ENCODE results near the gene ZNF77. TPM values are rescaled to one million over a fixed set of nuclear protein-coding genes. Genes with fewer than 3 reads are reported as not detected.
"Not testable (repeated sequence)": the region's sequence is repeated elsewhere in the genome, so short reads cannot be mapped to it uniquely, and the experiment has no call there.

The ZNF77 gene
- total RNA-seq = 7.8 to 9.9 TPM (median 7.9 TPM) in 3 replicates

GRCh38 chr19:2944775-2945574 lies at the start of gene ZNF77:
TSS of gene ZNF77 (minus strand) at chr19:2944971. CDS start at chr19:2944840, 131 bp downstream.
- Mint-ChIP-seq H3K27me3 (ENCODE audit: low read depth) (no peaks in the 10 kb centered on the region), H3K27ac (peak within 1 kb of the TSS; percentile 98), H3K9me3 (no peaks in the 10 kb centered on the region), H3K4me3 (peak within 1 kb of the TSS; percentile 92), H3K4me1 (peaks cover 32% of the 10 kb centered on the region), H3K36me3 (peaks cover 3% of the 10 kb centered on the region)
- TF ChIP-seq, protein P1, sequence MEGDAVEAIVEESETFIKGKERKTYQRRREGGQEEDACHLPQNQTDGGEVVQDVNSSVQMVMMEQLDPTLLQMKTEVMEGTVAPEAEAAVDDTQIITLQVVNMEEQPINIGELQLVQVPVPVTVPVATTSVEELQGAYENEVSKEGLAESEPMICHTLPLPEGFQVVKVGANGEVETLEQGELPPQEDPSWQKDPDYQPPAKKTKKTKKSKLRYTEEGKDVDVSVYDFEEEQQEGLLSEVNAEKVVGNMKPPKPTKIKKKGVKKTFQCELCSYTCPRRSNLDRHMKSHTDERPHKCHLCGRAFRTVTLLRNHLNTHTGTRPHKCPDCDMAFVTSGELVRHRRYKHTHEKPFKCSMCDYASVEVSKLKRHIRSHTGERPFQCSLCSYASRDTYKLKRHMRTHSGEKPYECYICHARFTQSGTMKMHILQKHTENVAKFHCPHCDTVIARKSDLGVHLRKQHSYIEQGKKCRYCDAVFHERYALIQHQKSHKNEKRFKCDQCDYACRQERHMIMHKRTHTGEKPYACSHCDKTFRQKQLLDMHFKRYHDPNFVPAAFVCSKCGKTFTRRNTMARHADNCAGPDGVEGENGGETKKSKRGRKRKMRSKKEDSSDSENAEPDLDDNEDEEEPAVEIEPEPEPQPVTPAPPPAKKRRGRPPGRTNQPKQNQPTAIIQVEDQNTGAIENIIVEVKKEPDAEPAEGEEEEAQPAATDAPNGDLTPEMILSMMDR (IDR thresholded peaks at IDR 0.05; ENCODE audit: unreplicated experiment) = no peak
- DNase-seq (ENCODE audit: low spot score in 2 of 2, unreplicated experiment in 2 of 2) = peak; percentile 97 to 98

DNA sequence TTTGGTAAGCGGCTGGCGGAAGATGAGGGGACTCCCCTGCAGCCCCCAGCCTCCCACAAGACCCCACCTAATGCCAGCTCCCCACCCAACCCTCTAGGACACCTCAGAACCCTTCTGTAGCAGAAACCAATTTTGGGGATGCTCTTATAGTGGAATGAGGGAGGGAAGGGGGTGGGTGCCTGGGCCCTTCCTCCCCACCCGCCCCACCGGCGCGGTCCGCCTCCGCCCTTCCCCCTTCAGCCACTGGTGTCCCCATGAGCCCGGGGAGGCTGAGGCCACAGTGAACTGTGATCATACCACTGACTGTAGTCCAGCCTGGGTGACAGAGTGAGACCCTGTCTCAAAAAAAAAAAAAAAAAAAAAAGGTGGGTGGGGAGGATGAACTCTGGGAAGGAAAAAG lies 48.8 kb upstream of the ZNF77 start:
- DNase-seq (ENCODE audit: low spot score in 2 of 2, unreplicated experiment in 2 of 2) = no peak
- H3K9me3 Mint-ChIP-seq = no peaks in the 10 kb centered on the region
- H3K27me3 Mint-ChIP-seq (ENCODE audit: low read depth) = peaks cover 2% of the 10 kb centered on the region
- no peaks in the 10 kb centered on the region for H3K4me1 Mint-ChIP-seq
- TF ChIP-seq, protein P1 (IDR thresholded peaks at IDR 0.05; ENCODE audit: unreplicated experiment) = no peak
- no peak overlapping the region for H3K4me3 Mint-ChIP-seq
- peaks cover 17% of the 10 kb centered on the region for H3K36me3 Mint-ChIP-seq
- H3K27ac Mint-ChIP-seq = no peak overlapping the region

- Mint-ChIP-seq H3K27me3 (ENCODE audit: low read depth) (peaks cover 2% of the 10 kb centered on the region), H3K27ac (no peak overlapping the region), H3K4me1 (no peaks in the 10 kb centered on the region), H3K36me3 (peaks cover 15% of the 10 kb centered on the region), H3K9me3 (no peaks in the 10 kb centered on the region), H3K4me3 (no peak overlapping the region)
- no peak for DNase-seq (ENCODE audit: low spot score in 2 of 2, unreplicated experiment in 2 of 2)
- TF ChIP-seq, protein P1 (IDR thresholded peaks at IDR 0.05; ENCODE audit: unreplicated experiment) = no peak
These were observed 48.2 kb upstream of the ZNF77 start for GRCh38 chr19:2992958-2993357.

DNA sequence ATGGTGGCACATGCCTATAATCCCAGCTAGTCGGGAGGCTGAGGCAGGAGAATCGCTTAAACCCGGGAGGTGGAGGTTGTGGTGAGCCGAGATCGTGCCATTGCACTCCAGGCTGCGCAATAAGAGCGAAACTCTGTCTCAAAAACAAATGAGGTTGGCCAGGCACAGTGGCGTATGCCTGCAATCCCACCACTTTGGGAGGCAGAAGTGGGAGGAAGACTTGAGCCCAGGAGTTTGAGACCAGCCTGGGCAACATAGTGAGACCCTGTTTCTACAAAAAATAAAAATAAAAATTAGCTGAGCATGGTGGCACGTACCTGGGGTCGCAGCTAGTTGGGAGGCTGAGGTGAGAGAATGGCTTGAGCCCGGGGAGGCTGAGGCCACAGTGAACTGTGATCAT lies 47.6 kb upstream of the ZNF77 start:
- not testable (repeated sequence) for H3K27me3 Mint-ChIP-seq (ENCODE audit: low read depth); H3K4me3 Mint-ChIP-seq; H3K27ac Mint-ChIP-seq; DNase-seq (ENCODE audit: low spot score in 2 of 2, unreplicated experiment in 2 of 2); H3K4me1 Mint-ChIP-seq; H3K36me3 Mint-ChIP-seq; H3K9me3 Mint-ChIP-seq

GRCh38 chr19:2989236-2989946 lies 44.6 kb upstream of the ZNF77 start:
- Mint-ChIP-seq H3K27me3 (ENCODE audit: low read depth) (no peaks in the 10 kb centered on the region), H3K9me3 (no peaks in the 10 kb centered on the region), H3K36me3 (no peaks in the 10 kb centered on the region), H3K4me3 (no peak overlapping the region), H3K27ac (no peak overlapping the region), H3K4me1 (peaks cover 12% of the 10 kb centered on the region)
- TF ChIP-seq, protein P1 (IDR thresholded peaks at IDR 0.05; ENCODE audit: unreplicated experiment) = no peak
- DNase-seq (ENCODE audit: low spot score in 2 of 2, unreplicated experiment in 2 of 2) = no peak

DNA sequence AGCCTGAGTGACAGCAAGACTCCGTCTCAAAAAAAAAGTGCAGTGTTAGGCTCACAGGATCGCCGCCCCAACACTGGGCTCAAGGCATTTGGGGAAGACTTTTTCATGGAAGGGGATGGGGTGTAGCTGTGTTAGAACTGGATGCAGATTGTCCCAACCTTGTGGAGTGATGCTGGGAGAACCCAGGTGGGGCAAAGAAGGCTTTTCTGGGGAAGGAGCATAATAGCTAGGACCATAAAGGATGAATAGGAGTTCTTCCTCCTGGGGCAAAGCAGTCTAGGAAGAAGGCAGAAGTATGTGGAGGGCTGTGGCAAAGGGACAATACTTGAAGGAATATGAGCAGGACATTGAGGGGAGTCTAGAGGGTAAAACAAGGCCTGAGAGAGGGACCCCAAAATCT lies 43.8 kb upstream of the ZNF77 start:
- H3K9me3 Mint-ChIP-seq = no peaks in the 10 kb centered on the region
- DNase-seq (ENCODE audit: low spot score in 2 of 2, unreplicated experiment in 2 of 2) = no peak
- no peaks in the 10 kb centered on the region for H3K36me3 Mint-ChIP-seq
- peaks cover 18% of the 10 kb centered on the region for H3K4me1 Mint-ChIP-seq
- no peaks in the 10 kb centered on the region for H3K27me3 Mint-ChIP-seq (ENCODE audit: low read depth)
- no peak overlapping the region for H3K27ac Mint-ChIP-seq
- TF ChIP-seq, protein P1 (IDR thresholded peaks at IDR 0.05; ENCODE audit: unreplicated experiment) = no peak
- H3K4me3 Mint-ChIP-seq = no peak overlapping the region
